ENCODE data around the gene DRAP1.

Gene DRAP1

DNA sequence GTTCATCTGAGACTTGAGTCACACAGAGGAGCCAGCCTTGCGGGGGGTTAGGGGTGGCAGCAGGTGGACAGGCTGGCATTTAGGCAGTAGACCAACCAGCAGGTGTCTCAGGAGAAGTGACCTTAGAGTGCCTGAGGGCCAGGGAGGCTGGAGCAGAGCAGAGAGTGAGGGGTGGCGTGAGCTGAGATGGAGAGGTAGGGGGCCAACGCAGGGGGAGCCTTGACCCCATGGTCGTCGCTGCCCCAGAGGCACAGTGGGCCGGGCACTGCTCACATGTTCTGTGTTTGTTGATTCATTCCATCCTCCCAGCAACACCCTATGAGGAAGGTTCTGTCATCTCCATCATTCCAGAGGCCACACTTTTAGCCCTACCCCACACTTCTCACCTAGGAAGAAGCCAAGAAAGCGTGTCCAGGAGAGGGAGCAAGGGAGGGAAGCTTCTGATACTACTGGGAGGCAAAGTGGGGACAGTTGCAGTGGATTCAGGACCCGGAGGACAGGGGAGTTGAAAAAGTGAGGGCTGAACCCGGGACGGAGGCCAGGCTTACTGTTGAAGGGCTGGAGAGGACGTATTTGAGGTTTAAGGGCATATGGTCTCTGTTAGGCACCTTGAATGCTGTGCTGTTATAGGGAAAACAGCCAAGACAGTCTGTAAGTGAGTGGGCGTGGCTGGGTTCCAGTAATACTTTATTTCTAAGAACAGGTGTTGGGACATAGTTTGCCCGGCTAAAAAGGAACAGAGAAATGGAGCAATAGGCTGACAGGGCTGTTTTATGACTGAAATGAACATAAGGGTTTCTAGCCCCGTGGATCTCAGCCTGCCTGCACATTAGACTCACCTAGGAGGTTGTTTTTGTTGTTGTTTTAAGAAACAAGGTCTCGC is 49.6 kb downstream of the DRAP1 start:
- no peak for TF ChIP-seq GATA3 (IDR thresholded peaks at IDR 0.05; ENCODE audit: low read depth, low read length)
- TF ChIP-seq GATA2 (IDR thresholded peaks at IDR 0.05; ENCODE audit: low read depth, low read length): no peak
